ENCODE results near the gene ERP27. TPM values are rescaled to one million over a fixed set of nuclear protein-coding genes. Genes with fewer than 3 reads are reported as not detected.
A peak's percentile ranks its signal among the peaks of the same experiment; 100 is the strongest.

The ERP27 gene
- total and polyA plus RNA-seq, 2 donors (not counting 1 experiment from before 2014, with no cell fraction given), result 0.10 to 0.17 TPM

GRCh38 chr12:14901228-14901562 is 37.1 kb downstream of the ERP27 start:
- no peak for DNase-seq (ENCODE audit: low read depth in 2 of 2)
- H4K20me1 ChIP-seq (ENCODE audit: control insufficient read depth, extremely low read depth, insufficient read depth, low read length), result no peaks in the 10 kb centered on the region

GRCh38 chr12:14900521-14901227 is 37.7 kb downstream of the ERP27 start:
- no peak overlapping the region for H3K27ac ChIP-seq (ENCODE audit: insufficient read depth, low read length)
- H3K79me2 ChIP-seq (ENCODE audit: control insufficient read depth, insufficient read depth, low read length), result no peaks in the 10 kb centered on the region
- H3K9me3 ChIP-seq (ENCODE audit: control insufficient read depth, insufficient read depth, low read depth, low read length), result no peaks in the 10 kb centered on the region
- no peaks in the 10 kb centered on the region for H3K27me3 ChIP-seq (ENCODE audit: control insufficient read depth, insufficient read depth, low read length)
- H2AFZ ChIP-seq (ENCODE audit: low read length), result no peak overlapping the region
- TF ChIP-seq EZH2 (IDR thresholded peaks at IDR 0.05; ENCODE audit: low read length, missing control alignments), result no peak
- no peak for TF ChIP-seq CTCF (conservative IDR thresholded peaks at IDR 0.05 in 1 of 2, IDR thresholded peaks at IDR 0.05 in 1 of 2; ENCODE audit: low read depth in 1 of 2, low read length in 2 of 2)
- no peak overlapping the region for H3K4me2 ChIP-seq (ENCODE audit: extremely low read depth, insufficient read depth, low read length)
- no peaks in the 10 kb centered on the region for H3K36me3 ChIP-seq (ENCODE audit: control insufficient read depth, insufficient read depth, low read length)
- H3K4me1 ChIP-seq (ENCODE audit: control insufficient read depth, extremely low read depth, insufficient read depth, low read length), result no peaks in the 10 kb centered on the region
- no peak for DNase-seq (ENCODE audit: low read depth in 2 of 2)
- no peak overlapping the region for H3K9ac ChIP-seq (ENCODE audit: insufficient read depth, low read length)
- H4K20me1 ChIP-seq (ENCODE audit: control insufficient read depth, extremely low read depth, insufficient read depth, low read length), result no peaks in the 10 kb centered on the region
- H3K4me3 ChIP-seq (replicated peaks in 1 of 4; ENCODE audit: control extremely low read depth in 1 of 4, insufficient read depth in 1 of 4, low read depth in 3 of 4, low read length in 4 of 4), result no peak overlapping the region

More at GRCh38 chr12:14901228-14901562, 37.1 kb downstream of the ERP27 start:
- TF ChIP-seq EZH2 (IDR thresholded peaks at IDR 0.05; ENCODE audit: low read length, missing control alignments) (no peak), CTCF (conservative IDR thresholded peaks at IDR 0.05 in 1 of 2, IDR thresholded peaks at IDR 0.05 in 1 of 2; ENCODE audit: low read depth in 1 of 2, low read length in 2 of 2) (no peak)
- Histone ChIP-seq H3K79me2 (ENCODE audit: control insufficient read depth, insufficient read depth, low read length) (no peaks in the 10 kb centered on the region), H3K4me1 (ENCODE audit: control insufficient read depth, extremely low read depth, insufficient read depth, low read length) (no peaks in the 10 kb centered on the region), H3K9me3 (ENCODE audit: control insufficient read depth, insufficient read depth, low read depth, low read length) (no peaks in the 10 kb centered on the region), H3K27ac (ENCODE audit: insufficient read depth, low read length) (no peak overlapping the region), H3K4me3 (replicated peaks in 1 of 4; ENCODE audit: control extremely low read depth in 1 of 4, insufficient read depth in 1 of 4, low read depth in 3 of 4, low read length in 4 of 4) (no peak overlapping the region), H3K27me3 (ENCODE audit: control insufficient read depth, insufficient read depth, low read length) (no peaks in the 10 kb centered on the region), H2AFZ (ENCODE audit: low read length) (no peak overlapping the region), H3K36me3 (ENCODE audit: control insufficient read depth, insufficient read depth, low read length) (no peaks in the 10 kb centered on the region), H3K4me2 (ENCODE audit: extremely low read depth, insufficient read depth, low read length) (no peak overlapping the region), H3K9ac (ENCODE audit: insufficient read depth, low read length) (no peak overlapping the region)

- H3K27me3 ChIP-seq (ENCODE audit: control insufficient read depth, insufficient read depth, low read length), result no peaks in the 10 kb centered on the region
- H3K79me2 ChIP-seq (ENCODE audit: control insufficient read depth, insufficient read depth, low read length), result no peaks in the 10 kb centered on the region
- peak; percentile 80 to 91 for DNase-seq (ENCODE audit: low read depth in 2 of 2)
- no peaks in the 10 kb centered on the region for H3K36me3 ChIP-seq (ENCODE audit: control insufficient read depth, insufficient read depth, low read length)
- H3K4me3 ChIP-seq (replicated peaks in 1 of 4; ENCODE audit: control extremely low read depth in 1 of 4, insufficient read depth in 1 of 4, low read depth in 3 of 4, low read length in 4 of 4), result peak overlapping the region in 2 of 4 experiments; percentile 5 to 12
- H4K20me1 ChIP-seq (ENCODE audit: control insufficient read depth, extremely low read depth, insufficient read depth, low read length), result no peaks in the 10 kb centered on the region
- H3K9me3 ChIP-seq (ENCODE audit: control insufficient read depth, insufficient read depth, low read depth, low read length), result no peaks in the 10 kb centered on the region
- TF ChIP-seq EZH2 (IDR thresholded peaks at IDR 0.05; ENCODE audit: low read length, missing control alignments) (no peak), CTCF (conservative IDR thresholded peaks at IDR 0.05 in 1 of 2, IDR thresholded peaks at IDR 0.05 in 1 of 2; ENCODE audit: low read depth in 1 of 2, low read length in 2 of 2) (no peak)
- peak overlapping the region; percentile 76 for H3K4me2 ChIP-seq (ENCODE audit: extremely low read depth, insufficient read depth, low read length)
- no peak overlapping the region for H3K27ac ChIP-seq (ENCODE audit: insufficient read depth, low read length)
- no peak overlapping the region for H3K9ac ChIP-seq (ENCODE audit: insufficient read depth, low read length)
- H2AFZ ChIP-seq (ENCODE audit: low read length), result peak overlapping the region; percentile 60
- no peaks in the 10 kb centered on the region for H3K4me1 ChIP-seq (ENCODE audit: control insufficient read depth, extremely low read depth, insufficient read depth, low read length)
Measured at GRCh38 chr12:14896521-14897169, 41.7 kb downstream of the ERP27 start.

Measured in fibroblast of lung (primary cell).